Liver (tissue), 9 donors: ENCODE measurements around the gene BNIPL. TPM values are rescaled to one million over a fixed set of nuclear protein-coding genes. Genes with fewer than 3 reads are reported as not detected.
A peak's percentile ranks its signal among the peaks of the same experiment; 100 is the strongest.

Source experiments
- DNase-seq: peaks from one replicate; pipeline ENCODE4 v3.0.0-alpha.2; 2017; ENCODE audit warnings: low spot score
- H3K27ac ChIP-seq, 2 donors: one replicate each; pipeline ENCODE4 v1.7.0; 2013; ENCODE audit warnings: inconsistent platforms in 2 of 2, low read length in 2 of 2, control low read depth in 1 of 2, low read depth in 1 of 2, mild to moderate bottlenecking in 1 of 2
- H3K27me3 ChIP-seq, 4 donors: one replicate each; pipeline versions ENCODE4 v1.6.1 to v1.7.0; 2013; ENCODE audit warnings: low read length in 3 of 4, inconsistent platforms in 1 of 4, mild to moderate bottlenecking in 1 of 4, moderate library complexity in 1 of 4; ENCODE audit not compliant: control insufficient read depth in 4 of 4, insufficient read depth in 4 of 4
- H3K36me3 ChIP-seq, 4 donors: one replicate each; pipeline versions ENCODE4 v1.6.1 to v1.7.0; 2013; ENCODE audit warnings: low read length in 3 of 4, mild to moderate bottlenecking in 3 of 4, low read depth in 1 of 4, moderate library complexity in 1 of 4; ENCODE audit not compliant: control insufficient read depth in 4 of 4, insufficient read depth in 3 of 4
- H3K4me1 ChIP-seq, 4 donors: one replicate each; pipeline versions ENCODE4 v1.6.1 to v1.7.0; 2013; ENCODE audit warnings: low read length in 3 of 4, mild to moderate bottlenecking in 3 of 4, moderate library complexity in 1 of 4; ENCODE audit not compliant: control insufficient read depth in 4 of 4, insufficient read depth in 4 of 4
- H3K4me3 ChIP-seq, 3 donors: one replicate each; pipeline versions ENCODE4 v1.6.1 to v1.7.0; 2013; ENCODE audit warnings: low read length in 3 of 3, control low read depth in 1 of 3, low read depth in 1 of 3, mild to moderate bottlenecking in 1 of 3
- H3K9ac ChIP-seq, 2 donors: one replicate each; pipeline ENCODE4 v1.7.0; 2013; ENCODE audit warnings: low read length in 2 of 2, mild to moderate bottlenecking in 2 of 2, moderate library complexity in 2 of 2, control low read depth in 1 of 2, low read depth in 1 of 2
- H3K9me3 ChIP-seq, 4 donors: one replicate each; pipeline versions ENCODE4 v1.6.1 to v1.7.0; 2013; ENCODE audit warnings: low read length in 3 of 4; ENCODE audit not compliant: control insufficient read depth in 4 of 4
- ATF3 ChIP-seq: IDR thresholded peaks from 2 replicates; pipeline ENCODE4 v1.6.1; 2016; ENCODE audit warnings: antibody characterized with exemption
- CTCF ChIP-seq: fragments of 150-350 bp; IDR thresholded peaks from 2 replicates; pipeline ENCODE4 v1.5.1; 2017; ENCODE audit warnings: improper control_type of control experiment, low read depth, low read length; ENCODE audit not compliant: missing input control
- EGR1 ChIP-seq, 2 donors: IDR thresholded peaks; 2 replicates each; pipeline ENCODE4 v1.6.1; 2016 to 2018; ENCODE audit warnings: antibody characterized with exemption in 2 of 2, low read depth in 2 of 2
- FOXA1 ChIP-seq: IDR thresholded peaks from 2 replicates; pipeline ENCODE4 v1.6.1; 2016; ENCODE audit warnings: antibody characterized with exemption
- FOXA2 ChIP-seq: IDR thresholded peaks from 2 replicates; pipeline ENCODE4 v1.6.1; 2016; ENCODE audit warnings: antibody characterized with exemption
- GABPA ChIP-seq, 2 donors: IDR thresholded peaks in 1 of 2; conservative IDR thresholded peaks in 1 of 2; 2 replicates each; pipeline ENCODE4 v1.6.1; 2016; ENCODE audit warnings: antibody characterized with exemption in 2 of 2, mild to moderate bottlenecking in 1 of 2, moderate library complexity in 1 of 2
- HNF4A ChIP-seq, 2 donors: conservative IDR thresholded peaks; 2 replicates each; pipeline ENCODE4 v1.6.1; 2016; ENCODE audit warnings: antibody characterized with exemption in 2 of 2, mild to moderate bottlenecking in 2 of 2
- HNF4G ChIP-seq: IDR thresholded peaks from 2 replicates; pipeline ENCODE4 v1.6.1; 2016; ENCODE audit warnings: antibody characterized with exemption
- JUND ChIP-seq, 2 donors: IDR thresholded peaks; 2 replicates each; pipeline ENCODE4 v1.6.1; 2016; ENCODE audit warnings: antibody characterized with exemption in 2 of 2
- NR2F2 ChIP-seq: IDR thresholded peaks from 2 replicates; pipeline ENCODE4 v1.6.1; 2016; ENCODE audit warnings: antibody characterized with exemption
- RAD21 ChIP-seq, 2 donors: IDR thresholded peaks; 2 replicates each; pipeline ENCODE4 v1.6.1; 2016; ENCODE audit warnings: antibody characterized with exemption in 2 of 2, mild to moderate bottlenecking in 2 of 2
- RXRA ChIP-seq, 2 donors: IDR thresholded peaks; 2 replicates each; pipeline ENCODE4 v1.6.1; 2017 to 2018; ENCODE audit warnings: antibody characterized with exemption in 2 of 2, mild to moderate bottlenecking in 1 of 2
- SP1 ChIP-seq: IDR thresholded peaks from 2 replicates; pipeline ENCODE4 v1.6.1; 2018; ENCODE audit warnings: antibody characterized with exemption, mild to moderate bottlenecking
- TAF1 ChIP-seq: conservative IDR thresholded peaks from 2 replicates; pipeline ENCODE4 v1.6.1; 2016; ENCODE audit warnings: antibody characterized with exemption, mild to moderate bottlenecking
- ZBTB33 ChIP-seq: IDR thresholded peaks from 2 replicates; pipeline ENCODE4 v1.6.1; 2016; ENCODE audit warnings: antibody characterized with exemption
- WGBS: extraction: QIAGEN DNeasy Blood & Tissue Kit; methylation state at CpG from one replicate; pipeline ENCODE4 v1.1.7; 2013; 5-methylcytosine and 5-hydroxymethylcytosine counted together
- polyA plus RNA-seq, 2 donors: library from polyadenylated mRNA; stranded (reverse) in 1 of 2; unstranded in 1 of 2; fragments of 200-250 nt in 1 of 2; fragments of >200 nt in 1 of 2; fragmentation: Nextera tagmentation in 1 of 2; extraction: Ambion mirVana in 1 of 2; gene quantifications; one replicate each; pipeline versions ENCODE4 v1.2.1 to v1.2.3, GENCODE V29; 2013 to 2015
- total RNA-seq, 2 donors: library from RNA; depleted of rRNA; stranded (reverse); fragments of >200 nt; gene quantifications; one replicate each; pipeline ENCODE4 v1.2.3, GENCODE V29; 2014
- donor health status: healthy.
- donor health status: healthy.
- donor health status: healthy.
- donor health status: healthy.
- donor health status: healthy.

BNIPL gene
- total and polyA plus RNA-seq, 4 donors = 0.09 to 0.84 (median 0.14) TPM

- no peak for TF ChIP-seq FOXA2
These were observed 40.9 kb upstream of the BNIPL start (continued) for GRCh38 chr1:150995460-150995859.

- H3K4me1 ChIP-seq = peaks cover 0 to 4% (median 0%) of the 10 kb centered on the region in 4 donors
- H3K27ac ChIP-seq = no peak overlapping the region
- H3K9ac ChIP-seq = peak overlapping the region in 1 of 2 donors; percentile 14
- H3K27me3 ChIP-seq = no peaks in the 10 kb centered on the region
- TF ChIP-seq JUND (IDR thresholded peaks at IDR 0.05) = no peak
- peak in 1 of 2 donors; percentile 8 for TF ChIP-seq RXRA (IDR thresholded peaks at IDR 0.05)
- no peak for TF ChIP-seq EGR1 (IDR thresholded peaks at IDR 0.05; ENCODE audit: low read depth in 2 of 2)
- TF ChIP-seq FOXA2 = no peak
- TF ChIP-seq CTCF = peak; percentile 75
- no peak for TF ChIP-seq SP1
- peak; percentile 77 to 79 for TF ChIP-seq RAD21 (IDR thresholded peaks at IDR 0.05)
- no peak for TF ChIP-seq NR2F2
- TF ChIP-seq TAF1 = no peak
- no peak for TF ChIP-seq FOXA1
- TF ChIP-seq ZBTB33 = no peak
- TF ChIP-seq ATF3 = no peak
- no peak for DNase-seq
- WGBS = 36% methylated on average over 9 of the region's 9 CpGs
- H3K9me3 ChIP-seq = no peaks in the 10 kb centered on the region
- H3K4me3 ChIP-seq = no peak overlapping the region
- H3K36me3 ChIP-seq = peaks cover 6 to 37% (median 33%) of the 10 kb centered on the region in 4 donors
These were observed 40.5 kb upstream of the BNIPL start for GRCh38 chr1:150995896-150996295.

- H3K27ac ChIP-seq = no peak overlapping the region
- 93% methylated on average over 20 of the region's 20 CpGs for WGBS
- H3K36me3 ChIP-seq = peaks cover 6 to 49% (median 39%) of the 10 kb centered on the region in 4 donors
- H3K4me1 ChIP-seq = peaks cover 0 to 7% (median 2%) of the 10 kb centered on the region in 4 donors
- H3K4me3 ChIP-seq = no peak overlapping the region
- H3K9ac ChIP-seq = no peak overlapping the region
- no peak for DNase-seq
- TF ChIP-seq SP1 (no peak), TAF1 (no peak), RXRA (IDR thresholded peaks at IDR 0.05) (no peak), ATF3 (no peak), GABPA (IDR thresholded peaks at IDR 0.05 in 1 of 2, conservative IDR thresholded peaks at IDR 0.05 in 1 of 2) (no peak), HNF4A (conservative IDR thresholded peaks at IDR 0.05) (no peak), FOXA2 (no peak), HNF4G (no peak), NR2F2 (no peak), FOXA1 (no peak)
- H3K27me3 ChIP-seq = no peaks in the 10 kb centered on the region
- no peaks in the 10 kb centered on the region for H3K9me3 ChIP-seq
These were observed 39.1 kb upstream of the BNIPL start for GRCh38 chr1:150997126-150997872.
